Spinal cord (tissue), 10 donors: ENCODE measurements around the gene SMKR1. TPM values are rescaled to one million over a fixed set of nuclear protein-coding genes. Genes with fewer than 3 reads are reported as not detected.
"Not testable (repeated sequence)": the region's sequence is repeated elsewhere in the genome, so short reads cannot be mapped to it uniquely, and the experiment has no call there.

Source experiments
- DNase-seq, 6 donors: peaks; one replicate each; pipeline versions ENCODE4 v3.0.0 to v3.0.0-alpha.2; 2013 to 2015; ENCODE audit warnings: low spot score in 6 of 6, low read depth in 4 of 6
- H3K27ac ChIP-seq: one replicate; pipeline ENCODE4 v1.5.1; 2013; ENCODE audit warnings: low read depth, low read length, control low read depth
- H3K27me3 ChIP-seq: one replicate; pipeline ENCODE4 v1.6.1; 2013; ENCODE audit warnings: low read length; ENCODE audit not compliant: control insufficient read depth, insufficient read depth
- H3K36me3 ChIP-seq: one replicate; pipeline ENCODE4 v1.6.1; 2013; ENCODE audit warnings: low read length; ENCODE audit not compliant: control insufficient read depth, insufficient read depth
- H3K4me1 ChIP-seq: one replicate; pipeline ENCODE4 v1.6.1; 2013; ENCODE audit warnings: low read length; ENCODE audit not compliant: control insufficient read depth, insufficient read depth
- H3K4me3 ChIP-seq: one replicate; pipeline ENCODE4 v1.5.1; 2013; ENCODE audit warnings: low read depth, low read length, control low read depth
- H3K9me3 ChIP-seq: one replicate; pipeline ENCODE4 v1.6.1; 2013; ENCODE audit warnings: low read length; ENCODE audit not compliant: control insufficient read depth, insufficient read depth
- WGBS: methylation state at CpG from one replicate; pipeline ENCODE4 v1.1.5; 2013; ENCODE audit warnings: missing lambda C conversion rate; ENCODE audit not compliant: insufficient coverage; 5-methylcytosine and 5-hydroxymethylcytosine counted together
- polyA plus RNA-seq, 2 donors: library from polyadenylated mRNA; unstranded; fragments of 120-200 nt; gene quantifications; one replicate each; pipeline ENCODE4 v1.2.1, GENCODE V29; 2013; ENCODE audit not compliant: insufficient read length in 2 of 2
- total RNA-seq, 2 donors: library from RNA; depleted of rRNA in 1 of 2; stranded (reverse); fragments of 120-200 nt in 1 of 2; fragments of >200 nt in 1 of 2; gene quantifications; one replicate each; pipeline versions ENCODE4 v1.2.3 to v1.2.4, GENCODE V29; 2013 to 2014
- donor health status: healthy.

SMKR1 gene
- total and polyA plus RNA-seq, 4 donors = 2.4 to 19.0 (median 8.2) TPM

DNA sequence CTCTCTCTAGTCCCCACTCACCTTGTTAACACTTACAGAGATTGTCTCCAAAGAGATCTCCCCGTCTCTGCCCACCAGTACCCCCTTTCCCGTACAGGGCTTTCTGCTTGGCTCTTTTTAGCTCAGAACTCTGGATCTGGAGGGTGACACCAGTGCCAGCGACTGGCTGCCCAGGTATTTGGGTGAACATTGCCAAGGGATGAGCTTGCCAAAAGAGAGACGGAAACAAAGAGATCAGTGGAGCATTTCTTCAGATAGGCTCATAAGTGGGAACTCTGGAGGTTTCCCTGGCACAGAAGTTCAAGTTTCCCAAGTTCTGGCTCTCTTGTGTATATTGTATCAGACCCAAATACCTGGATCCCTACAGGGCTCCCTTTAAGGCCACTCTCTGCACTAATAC, 38.1 kb upstream of the SMKR1 start:
- Histone ChIP-seq H3K27me3 (no peaks in the 10 kb centered on the region), H3K4me1 (no peaks in the 10 kb centered on the region), H3K9me3 (no peaks in the 10 kb centered on the region), H3K27ac (no peak overlapping the region), H3K4me3 (no peak overlapping the region), H3K36me3 (peaks cover 25% of the 10 kb centered on the region)
- WGBS = 91% methylated on average over 4 of the region's 4 CpGs
- no peak for DNase-seq

GRCh38 chr7:129465080-129465479, 37.3 kb upstream of the SMKR1 start:
- Histone ChIP-seq H3K9me3 (no peaks in the 10 kb centered on the region), H3K4me1 (no peaks in the 10 kb centered on the region), H3K4me3 (no peak overlapping the region), H3K27ac (no peak overlapping the region), H3K27me3 (no peaks in the 10 kb centered on the region), H3K36me3 (peaks cover 25% of the 10 kb centered on the region)
- 67% methylated on average over 1 of the region's 2 CpGs for WGBS
- peak in 1 of 6 donors; percentile 36 for DNase-seq

- no CpG with 5 or more reads among the region's 3 CpGs for WGBS
- H3K36me3 ChIP-seq = peaks cover 15% of the 10 kb centered on the region
- H3K27me3 ChIP-seq = no peaks in the 10 kb centered on the region
- H3K4me3 ChIP-seq = no peak overlapping the region
- no peaks in the 10 kb centered on the region for H3K4me1 ChIP-seq
- no peak overlapping the region for H3K27ac ChIP-seq
- no peak for DNase-seq
- no peaks in the 10 kb centered on the region for H3K9me3 ChIP-seq
Measured at GRCh38 chr7:129466796-129467195, 35.5 kb upstream of the SMKR1 start.

GRCh38 chr7:129468087-129468486, 34.2 kb upstream of the SMKR1 start:
- no peak overlapping the region for H3K27ac ChIP-seq
- H3K36me3 ChIP-seq = peaks cover 13% of the 10 kb centered on the region
- no CpG with 5 or more reads among the region's 1 CpG for WGBS
- no peaks in the 10 kb centered on the region for H3K27me3 ChIP-seq
- DNase-seq = no peak
- no peak overlapping the region for H3K4me3 ChIP-seq
- no peaks in the 10 kb centered on the region for H3K4me1 ChIP-seq
- H3K9me3 ChIP-seq = no peaks in the 10 kb centered on the region

DNA sequence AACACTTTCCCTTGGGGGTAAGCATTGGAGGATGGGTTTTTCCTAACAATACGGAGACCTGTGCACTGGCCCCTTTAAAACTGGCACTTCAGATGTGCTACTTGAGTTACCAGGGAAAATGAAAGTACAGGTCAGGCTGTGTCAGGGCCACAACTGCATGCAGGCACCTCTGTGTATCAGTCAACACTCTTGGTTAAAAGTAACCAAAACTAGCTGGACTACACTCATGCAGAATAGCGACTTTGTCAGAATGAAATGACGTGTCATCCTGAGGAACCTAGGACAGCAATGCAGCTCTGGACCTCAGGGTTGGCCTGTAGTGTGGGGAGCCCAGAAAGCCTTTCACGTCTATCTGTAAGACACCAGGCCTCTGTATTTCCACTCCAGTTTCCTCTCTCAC, 33.8 kb upstream of the SMKR1 start:
- no peaks in the 10 kb centered on the region for H3K9me3 ChIP-seq
- WGBS = 100% methylated on average over 3 of the region's 4 CpGs
- H3K27me3 ChIP-seq = no peaks in the 10 kb centered on the region
- no peak for DNase-seq
- H3K4me1 ChIP-seq = no peaks in the 10 kb centered on the region
- H3K36me3 ChIP-seq = peaks cover 9% of the 10 kb centered on the region
- H3K27ac ChIP-seq = no peak overlapping the region
- H3K4me3 ChIP-seq = no peak overlapping the region

- peaks cover 2% of the 10 kb centered on the region for H3K36me3 ChIP-seq
- no peak overlapping the region for H3K4me3 ChIP-seq
- H3K27ac ChIP-seq = no peak overlapping the region
- no peaks in the 10 kb centered on the region for H3K27me3 ChIP-seq
- H3K9me3 ChIP-seq = no peaks in the 10 kb centered on the region
- no peak for DNase-seq
- H3K4me1 ChIP-seq = no peaks in the 10 kb centered on the region
Measured at GRCh38 chr7:129469930-129470329, 32.4 kb upstream of the SMKR1 start.

DNA sequence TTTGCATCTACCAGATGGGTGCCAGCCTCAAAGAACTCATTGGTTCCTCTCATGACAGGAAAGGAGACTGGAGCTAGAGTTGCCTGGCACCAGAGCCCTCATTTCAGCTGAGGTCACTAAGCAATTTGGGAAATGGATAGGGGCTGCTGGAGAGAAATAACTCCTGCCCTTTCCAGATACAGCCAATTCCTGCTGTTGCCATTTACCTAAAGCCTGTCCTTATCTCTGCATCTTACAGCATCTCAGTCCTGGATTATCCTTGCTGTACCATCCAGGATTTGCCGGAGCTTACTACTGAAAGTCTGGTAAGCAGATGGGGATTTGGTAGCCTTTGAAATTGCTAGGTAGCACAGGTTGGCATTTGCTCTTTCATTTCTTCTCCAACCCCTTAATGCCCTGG, 31.9 kb upstream of the SMKR1 start:
- DNase-seq = no peak
- H3K27me3 ChIP-seq = no peaks in the 10 kb centered on the region
- no peaks in the 10 kb centered on the region for H3K36me3 ChIP-seq
- no peak overlapping the region for H3K27ac ChIP-seq
- H3K9me3 ChIP-seq = no peaks in the 10 kb centered on the region
- no peaks in the 10 kb centered on the region for H3K4me1 ChIP-seq
- H3K4me3 ChIP-seq = no peak overlapping the region
- WGBS = no CpG with 5 or more reads among the region's 1 CpG

DNA sequence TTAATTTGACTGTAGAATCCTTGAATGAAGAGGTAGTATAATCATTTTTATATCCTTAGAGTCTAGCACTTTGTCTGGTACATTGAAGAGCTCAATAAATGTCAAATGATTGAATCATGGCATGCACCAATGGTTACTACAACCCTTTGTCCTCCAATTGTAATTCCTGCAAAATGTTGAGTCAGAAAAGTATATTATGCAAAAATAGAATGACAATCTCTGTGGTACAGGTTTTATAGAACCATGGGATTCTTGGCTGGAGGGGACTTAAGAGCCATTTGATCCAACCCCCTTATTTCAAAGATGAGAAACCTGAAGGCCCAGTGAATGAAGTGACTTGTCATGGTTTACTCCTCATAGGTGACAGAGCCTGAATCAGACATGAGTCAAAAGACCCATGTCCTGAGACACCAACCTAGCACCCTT, 30.9 kb upstream of the SMKR1 start:
- no peak overlapping the region for H3K4me3 ChIP-seq
- peaks cover 4% of the 10 kb centered on the region for H3K36me3 ChIP-seq
- H3K27me3 ChIP-seq = no peaks in the 10 kb centered on the region
- no peak for DNase-seq
- no peaks in the 10 kb centered on the region for H3K4me1 ChIP-seq
- H3K9me3 ChIP-seq = no peaks in the 10 kb centered on the region
- H3K27ac ChIP-seq = no peak overlapping the region

DNA sequence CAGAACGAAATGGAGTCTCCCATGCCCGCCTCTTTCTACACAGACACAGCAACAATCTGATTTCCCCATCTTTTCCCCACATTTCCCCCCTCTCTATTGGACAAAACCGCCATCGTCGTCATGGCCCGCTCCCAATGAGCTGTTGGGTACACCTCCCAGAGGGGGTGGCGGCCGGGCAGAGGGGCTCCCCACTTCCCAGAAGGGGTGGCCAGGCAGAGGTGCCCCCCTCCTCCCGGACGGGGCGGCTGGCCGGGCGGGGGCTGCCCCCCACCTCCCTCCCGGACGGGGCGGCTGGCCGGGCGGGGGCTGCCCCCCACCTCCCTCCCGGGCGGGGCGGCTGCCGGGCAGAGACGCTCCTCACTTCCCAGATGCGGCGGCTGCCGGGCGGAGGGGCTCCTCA, 26.4 kb upstream of the SMKR1 start:
- not testable (repeated sequence) for H3K27me3 ChIP-seq, DNase-seq, H3K27ac ChIP-seq, H3K36me3 ChIP-seq, H3K4me3 ChIP-seq, H3K4me1 ChIP-seq, H3K9me3 ChIP-seq
- WGBS = 100% methylated on average over 11 of the region's 27 CpGs

GRCh38 chr7:129476398-129476797, 25.9 kb upstream of the SMKR1 start:
- not testable (repeated sequence) for H3K27me3 ChIP-seq
- WGBS = 99% methylated on average over 16 of the region's 27 CpGs

More at GRCh38 chr7:129476398-129476797, 25.9 kb upstream of the SMKR1 start:
- not testable (repeated sequence) for H3K9me3 ChIP-seq, DNase-seq, H3K4me3 ChIP-seq, H3K27ac ChIP-seq, H3K4me1 ChIP-seq
- H3K36me3 ChIP-seq = peaks cover 10% of the 10 kb centered on the region
